T follicular helper cell (primary cell): Measurements from ENCODE around the gene POU3F4.

Experiments
- DNase-seq: peaks from one replicate; pipeline ENCODE4 v3.0.0-alpha.2; 2020; ENCODE audit warnings: low read depth
- total RNA-seq, 2 experiments: gene quantifications; one replicate each; lab custom pipeline; 2026; lab: John Stamatoyannopoulos, UW

Gene POU3F4
- 0 reads per million in 2 experiments for total RNA-seq

GRCh38 chrX:83508006-83508405, at the start of gene POU3F4:
Gene POU3F4 (plus strand): TSS chrX:83508290. CDS start chrX:83508325, 35 bp downstream.
- DNase-seq = no peak

DNA sequence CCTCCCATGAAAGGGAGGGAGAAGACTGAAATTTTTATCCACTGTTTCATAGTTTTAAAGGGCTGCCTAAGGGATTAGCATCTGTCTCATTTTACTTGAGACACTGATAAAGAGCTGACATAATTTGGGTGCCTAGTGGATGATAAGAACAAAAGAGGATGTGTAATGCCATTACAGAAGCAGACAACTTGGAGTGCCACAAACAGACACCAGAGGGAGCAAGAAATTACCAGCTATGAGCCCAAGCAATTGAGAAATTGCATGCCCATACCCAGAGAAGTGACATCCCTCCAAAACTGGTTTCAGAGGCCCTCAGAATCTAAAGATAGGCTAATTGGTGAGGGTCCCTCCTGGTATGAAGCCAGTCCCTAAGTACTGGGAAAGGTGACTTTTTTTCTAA, 38.5 kb upstream of the POU3F4 start:
- no peak for DNase-seq

- DNase-seq = no peak
Observed at GRCh38 chrX:83495898-83496297, 12.2 kb upstream of the POU3F4 start.

DNA sequence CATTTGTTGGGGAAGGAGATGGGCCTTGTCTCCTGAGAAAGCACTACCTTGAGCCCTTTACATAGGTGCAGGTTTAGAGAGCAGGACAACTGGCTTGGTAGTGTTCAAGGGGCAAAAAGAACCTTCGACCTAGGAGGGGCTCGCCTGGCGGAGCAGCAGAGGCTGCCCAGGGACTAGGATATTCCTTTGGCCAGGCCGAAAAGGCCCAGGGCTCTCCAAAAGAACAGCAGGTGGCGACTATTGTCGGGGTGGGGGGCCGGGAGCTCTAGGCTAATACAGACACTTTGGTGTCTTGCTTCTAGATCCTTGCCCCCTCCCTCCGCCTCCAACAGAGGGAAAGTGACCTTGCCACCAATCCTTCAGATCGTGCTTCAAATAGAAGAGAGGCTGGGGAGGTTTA, 7.1 kb upstream of the POU3F4 start:
- DNase-seq = no peak

- no peak for DNase-seq
Observed at GRCh38 chrX:83501530-83501929, 6.6 kb upstream of the POU3F4 start.

DNA sequence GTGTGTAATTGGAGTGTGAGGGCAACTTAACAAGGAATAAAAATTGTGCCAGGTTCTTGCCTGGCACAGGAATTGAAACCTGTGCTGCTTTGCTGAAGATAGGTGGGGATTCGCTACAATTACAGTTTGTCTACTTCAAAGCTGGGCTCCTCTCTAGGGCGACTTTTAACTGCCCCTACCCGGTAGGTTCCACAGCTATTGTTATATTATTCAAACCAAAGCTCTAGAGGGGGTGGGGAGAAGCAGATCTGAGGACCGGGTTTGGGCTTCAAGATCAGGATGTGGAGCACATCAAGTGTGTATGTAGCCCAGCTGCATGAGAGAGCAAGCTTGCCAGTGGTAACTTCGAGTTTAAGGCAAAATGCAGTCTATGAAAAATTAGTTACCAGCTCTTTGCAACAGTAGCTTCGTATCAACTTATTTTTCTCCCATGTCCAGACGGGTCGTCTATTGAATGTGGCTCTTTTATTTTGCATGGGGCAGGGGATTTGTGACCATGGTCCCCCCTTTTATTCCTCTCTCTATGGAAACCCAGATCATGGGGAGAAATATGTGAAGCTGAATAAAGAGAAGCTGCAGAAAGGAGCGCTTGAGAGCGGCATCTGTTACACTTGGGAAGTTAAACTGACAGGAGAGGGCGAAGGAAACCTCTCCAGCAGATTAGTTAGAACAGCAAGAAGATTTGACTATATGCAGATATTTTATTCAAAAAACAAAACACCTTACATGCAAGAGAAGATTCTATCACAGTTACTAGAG, 3.2 kb upstream of the POU3F4 start:
- DNase-seq = no peak

DNA sequence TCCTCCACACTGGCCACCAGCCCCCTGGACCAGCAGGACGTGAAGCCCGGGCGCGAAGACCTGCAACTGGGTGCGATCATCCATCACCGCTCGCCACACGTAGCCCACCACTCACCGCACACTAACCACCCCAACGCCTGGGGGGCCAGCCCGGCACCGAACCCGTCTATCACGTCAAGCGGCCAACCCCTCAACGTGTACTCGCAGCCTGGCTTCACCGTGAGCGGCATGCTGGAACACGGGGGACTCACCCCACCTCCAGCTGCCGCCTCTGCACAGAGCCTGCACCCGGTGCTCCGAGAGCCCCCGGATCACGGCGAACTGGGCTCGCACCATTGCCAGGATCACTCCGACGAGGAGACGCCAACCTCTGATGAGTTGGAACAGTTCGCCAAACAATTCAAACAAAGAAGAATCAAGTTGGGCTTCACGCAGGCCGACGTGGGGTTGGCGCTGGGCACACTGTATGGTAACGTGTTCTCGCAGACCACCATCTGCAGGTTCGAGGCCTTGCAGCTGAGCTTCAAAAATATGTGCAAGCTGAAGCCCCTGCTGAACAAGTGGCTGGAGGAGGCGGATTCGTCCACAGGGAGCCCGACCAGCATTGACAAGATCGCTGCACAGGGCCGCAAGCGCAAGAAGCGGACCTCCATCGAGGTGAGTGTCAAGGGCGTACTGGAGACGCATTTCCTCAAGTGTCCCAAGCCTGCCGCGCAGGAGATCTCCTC, 600 bp downstream of the POU3F4 start:
- no peak for DNase-seq

DNA sequence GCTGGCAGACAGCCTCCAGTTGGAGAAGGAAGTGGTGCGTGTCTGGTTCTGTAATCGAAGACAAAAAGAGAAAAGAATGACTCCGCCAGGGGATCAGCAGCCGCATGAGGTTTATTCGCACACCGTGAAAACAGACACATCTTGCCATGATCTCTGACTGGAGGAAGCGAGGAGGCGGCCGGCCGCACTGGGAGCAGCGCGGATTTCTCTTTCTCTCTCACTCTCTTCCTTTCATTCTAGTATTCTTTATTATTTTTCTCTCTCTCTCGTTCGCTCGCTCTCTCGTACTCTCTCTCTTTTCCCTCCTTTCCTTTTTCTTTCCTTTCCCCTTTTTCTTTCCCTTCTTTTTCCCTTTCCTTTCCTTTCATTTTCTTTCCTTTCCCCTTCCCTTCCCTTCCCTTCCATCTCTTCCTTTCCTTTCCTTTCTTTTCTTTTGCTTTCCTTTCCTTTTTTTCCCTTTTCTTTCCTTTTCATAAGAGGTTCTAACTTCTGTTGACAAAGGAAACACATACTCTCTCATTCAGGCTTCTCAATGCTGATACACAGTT, 1.2 kb downstream of the POU3F4 start:
- DNase-seq = no peak

DNA sequence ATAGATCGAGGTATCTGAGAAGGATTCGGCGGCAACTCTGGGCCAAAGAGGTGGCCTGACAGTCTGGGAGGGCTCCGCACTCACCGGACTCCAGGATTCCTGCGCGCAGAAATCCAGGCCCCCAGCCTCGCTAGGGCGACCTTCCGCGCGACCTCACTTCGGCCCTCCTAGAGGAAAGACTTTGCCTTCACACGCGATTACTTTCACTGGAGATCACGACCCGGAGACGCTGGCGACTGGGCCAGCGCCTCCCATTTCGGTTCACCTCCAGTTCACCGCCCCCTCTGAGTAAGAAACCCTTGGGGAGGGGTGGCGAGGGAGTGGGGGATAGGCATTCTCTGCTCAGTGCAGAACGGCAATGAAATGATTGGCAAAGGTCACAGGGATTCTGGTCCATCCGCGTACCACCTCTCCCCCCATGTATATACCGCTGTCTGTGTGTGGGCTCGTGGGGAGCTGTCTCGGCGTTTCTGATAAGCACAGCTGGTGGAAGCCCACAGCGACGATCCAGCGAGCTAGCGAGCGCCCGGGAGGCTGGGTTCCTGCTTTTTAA, 2.5 kb downstream of the POU3F4 start:
- no peak for DNase-seq

- DNase-seq = no peak
Observed at GRCh38 chrX:83511208-83511607, 3.1 kb downstream of the POU3F4 start.

- no peak for DNase-seq
Observed at GRCh38 chrX:83512111-83512510, 4.0 kb downstream of the POU3F4 start.

- DNase-seq = no peak
Observed at GRCh38 chrX:83516597-83516996, 8.5 kb downstream of the POU3F4 start.

DNA sequence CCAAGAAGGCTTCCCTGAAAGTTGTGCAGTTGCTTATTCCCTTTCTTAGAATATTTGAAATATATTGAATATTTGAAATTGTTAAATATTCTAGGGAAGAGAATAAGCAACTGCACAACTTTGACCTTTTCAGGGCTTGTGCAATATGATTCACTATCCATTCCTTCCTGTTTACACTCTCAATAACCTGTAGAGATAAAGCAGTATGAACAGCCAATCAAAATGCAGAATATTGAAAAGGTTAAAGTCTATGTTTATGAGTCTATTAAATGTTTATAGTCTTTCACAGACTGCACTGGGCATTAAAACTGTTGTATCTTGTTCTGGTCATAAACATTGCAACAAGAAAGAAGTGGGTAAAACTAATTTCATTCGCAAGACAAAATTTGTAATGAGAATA, 13.8 kb downstream of the POU3F4 start:
- no peak for DNase-seq

DNA sequence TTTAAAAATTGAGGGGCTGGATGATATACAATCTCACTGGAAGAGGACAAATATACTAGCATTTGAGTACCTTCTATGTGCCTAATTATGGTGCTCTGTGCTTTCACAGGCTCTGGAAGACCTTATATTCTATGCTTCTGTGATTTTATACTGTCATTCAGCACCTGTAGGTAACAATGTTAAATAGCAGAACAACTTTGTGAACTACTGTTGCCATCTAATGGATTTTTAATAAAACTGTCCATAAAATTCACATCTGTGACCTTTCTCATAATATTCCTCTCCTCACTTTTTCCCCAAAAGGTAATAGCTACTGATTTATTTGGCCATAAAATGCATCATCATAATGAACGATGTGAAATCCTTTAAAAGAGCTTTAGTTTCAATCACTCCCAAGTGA, 21.9 kb downstream of the POU3F4 start:
- no peak for DNase-seq

DNA sequence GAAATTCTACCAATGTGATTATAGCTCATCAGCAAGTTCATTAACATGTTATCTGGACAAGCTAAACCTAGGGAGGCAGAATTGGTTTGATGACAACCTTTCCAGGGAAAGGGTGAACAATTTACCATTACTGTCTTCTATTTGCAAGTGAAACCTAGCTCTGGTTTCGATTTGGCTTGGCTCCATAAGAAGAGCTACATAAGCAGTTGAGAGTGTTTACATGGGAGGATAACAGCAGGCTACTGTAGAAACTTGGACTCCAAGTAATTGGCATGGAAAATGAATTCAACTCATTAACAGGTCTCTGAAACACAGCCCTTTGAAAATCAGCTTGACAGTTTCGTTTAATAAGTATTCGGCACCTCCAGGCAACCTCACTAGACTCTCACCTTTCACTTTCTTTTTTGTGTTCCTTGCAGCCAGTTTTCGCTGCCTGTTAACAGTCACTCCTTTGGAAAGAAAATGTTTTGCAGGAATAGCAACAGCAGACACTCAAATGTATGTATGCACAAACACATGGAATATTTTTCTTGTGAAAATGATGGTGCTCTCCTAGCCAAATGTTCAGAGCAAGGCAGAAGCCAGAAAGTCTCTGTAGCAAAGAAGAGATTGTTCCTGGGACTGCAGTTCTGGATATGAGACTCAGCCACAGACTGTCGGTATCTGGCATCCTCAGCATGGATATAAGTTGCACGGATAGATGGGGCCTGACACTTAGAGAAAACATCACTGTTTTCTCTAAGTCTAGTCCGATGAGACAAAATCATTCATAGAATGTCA, 27.5 kb downstream of the POU3F4 start:
- DNase-seq = no peak
